ENCODE data around the gene EIF4G2.

The EIF4G2 gene

DNA sequence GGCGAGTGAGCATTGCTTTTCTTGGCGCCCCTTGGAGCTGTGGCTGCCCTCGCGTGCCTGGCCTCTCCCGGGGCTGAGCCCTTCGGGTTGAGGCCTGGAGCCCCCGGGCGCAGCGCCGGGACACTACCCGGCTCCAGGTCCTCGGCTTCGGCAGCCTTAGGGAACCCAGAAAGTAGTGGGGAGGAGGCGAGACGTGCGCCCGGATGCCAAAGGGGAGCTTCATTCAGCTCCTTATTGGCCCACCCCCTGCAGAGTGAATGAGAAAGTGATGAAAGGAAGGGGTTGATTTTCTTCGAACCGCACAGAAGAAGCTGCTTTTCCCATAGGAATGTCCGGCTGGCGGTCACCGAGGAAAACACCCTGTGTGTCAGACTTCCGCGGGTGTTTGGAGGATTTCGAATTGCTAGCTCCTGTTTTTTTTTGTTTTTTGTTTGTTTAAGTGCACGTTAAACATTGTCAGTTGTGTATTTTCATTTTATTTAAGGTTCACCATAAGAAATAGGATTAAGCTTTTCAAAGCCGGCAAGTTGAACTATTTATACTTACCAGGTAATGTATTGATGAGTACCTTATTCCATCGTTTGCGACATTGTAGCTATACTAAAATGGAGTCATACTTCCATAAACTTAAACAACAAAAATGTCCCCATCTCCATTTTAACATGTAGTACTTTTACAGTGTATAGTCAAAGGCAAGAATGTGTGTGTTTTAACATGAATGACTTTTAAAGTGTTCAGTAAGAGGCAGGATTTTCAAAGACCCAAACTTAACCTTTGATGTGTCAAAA, 841 bp upstream of the EIF4G2 start:
- peaks cover 41% of the 10 kb centered on the region for H3K79me2 ChIP-seq (ENCODE audit: control insufficient read depth, insufficient read depth, low read length, unreplicated experiment)
- peak overlapping the region; percentile 70 for H2AFZ ChIP-seq (ENCODE audit: low read length, unreplicated experiment)

DNA sequence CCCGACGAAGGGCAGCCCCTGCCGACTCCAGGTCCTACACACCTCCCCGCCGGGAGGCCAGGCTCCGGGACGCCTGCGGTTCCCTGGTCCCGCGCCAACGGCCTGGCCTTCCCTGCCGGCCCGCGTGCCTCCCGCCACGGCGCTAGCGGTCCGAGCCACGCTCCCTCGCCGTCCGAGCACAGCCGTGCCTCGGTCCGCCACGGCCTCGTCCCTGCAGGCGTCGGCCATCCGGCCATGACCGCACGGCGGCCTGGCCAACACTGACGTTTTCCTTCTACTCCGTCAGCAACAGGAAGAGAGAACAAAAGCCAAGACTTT, 532 bp downstream of the EIF4G2 start:
- Histone ChIP-seq H3K27me3 (ENCODE audit: insufficient read depth, low read length) (no peaks in the 10 kb centered on the region), H3K27ac (ENCODE audit: low read depth, low read length) (peak overlapping the region; percentile 92), H3K79me2 (ENCODE audit: control insufficient read depth, insufficient read depth, low read length, unreplicated experiment) (peaks cover 55% of the 10 kb centered on the region), H3K36me3 (ENCODE audit: insufficient read depth, low read length) (peaks cover 44% of the 10 kb centered on the region), H2AFZ (ENCODE audit: low read length, unreplicated experiment) (no peak overlapping the region), H3K4me3 (ENCODE audit: low read depth, low read length) (peak overlapping the region; percentile 98), H3K4me1 (ENCODE audit: control insufficient read depth, insufficient read depth, low read length, unreplicated experiment) (peaks cover 42% of the 10 kb centered on the region)

More for the DNA sequence above, 841 bp upstream of the EIF4G2 start:
- Histone ChIP-seq H3K4me1 (ENCODE audit: control insufficient read depth, insufficient read depth, low read length, unreplicated experiment) (peaks cover 30% of the 10 kb centered on the region), H3K27me3 (ENCODE audit: insufficient read depth, low read length) (no peaks in the 10 kb centered on the region), H3K4me3 (ENCODE audit: low read depth, low read length) (peak overlapping the region; percentile 98), H3K36me3 (ENCODE audit: insufficient read depth, low read length) (peaks cover 31% of the 10 kb centered on the region), H3K27ac (ENCODE audit: low read depth, low read length) (peak overlapping the region; percentile 92)

DNA sequence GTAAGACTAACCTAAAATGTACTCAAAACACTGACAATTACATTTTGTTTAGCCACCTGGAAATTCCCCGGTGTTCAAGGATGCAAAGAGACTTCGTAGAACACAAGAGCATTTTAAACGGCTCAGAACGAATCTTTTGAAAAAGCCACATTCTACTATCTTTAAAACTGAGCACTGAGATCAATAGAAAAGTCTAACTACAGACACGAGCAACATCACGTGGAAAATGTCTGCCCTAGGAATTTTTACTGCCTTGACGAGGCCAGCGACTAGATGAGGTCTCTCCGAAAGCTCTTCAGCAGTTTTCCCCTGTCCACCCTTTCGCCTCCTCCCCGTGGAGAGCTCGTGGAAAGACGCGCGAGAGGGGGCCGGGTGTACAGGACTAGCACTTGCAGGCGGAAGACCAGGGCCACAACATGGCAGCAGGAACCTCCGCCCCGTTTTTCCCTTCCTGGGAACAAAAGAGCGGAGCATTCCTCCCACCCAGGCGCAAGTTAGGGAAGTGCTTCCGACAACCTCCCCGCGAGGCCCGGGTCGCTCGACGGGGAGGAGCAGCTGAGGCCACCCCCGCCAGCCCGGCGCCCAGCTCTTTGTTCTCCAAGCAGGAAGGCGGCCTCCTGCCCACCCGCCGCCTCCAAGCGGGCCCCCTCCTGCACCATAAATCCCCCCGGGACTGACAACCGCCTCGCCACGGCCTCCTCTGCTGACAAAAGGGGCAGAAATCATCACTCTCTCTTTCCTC, 1.1 kb downstream of the EIF4G2 start:
- H3K27ac ChIP-seq (ENCODE audit: low read depth, low read length) = peak overlapping the region; percentile 92
- peak overlapping the region; percentile 98 for H3K4me3 ChIP-seq (ENCODE audit: low read depth, low read length)
- H3K4me1 ChIP-seq (ENCODE audit: control insufficient read depth, insufficient read depth, low read length, unreplicated experiment) = peaks cover 43% of the 10 kb centered on the region
- H3K79me2 ChIP-seq (ENCODE audit: control insufficient read depth, insufficient read depth, low read length, unreplicated experiment) = peaks cover 56% of the 10 kb centered on the region
- no peaks in the 10 kb centered on the region for H3K27me3 ChIP-seq (ENCODE audit: insufficient read depth, low read length)
- H3K36me3 ChIP-seq (ENCODE audit: insufficient read depth, low read length) = peaks cover 48% of the 10 kb centered on the region
- no peak overlapping the region for H2AFZ ChIP-seq (ENCODE audit: low read length, unreplicated experiment)

DNA sequence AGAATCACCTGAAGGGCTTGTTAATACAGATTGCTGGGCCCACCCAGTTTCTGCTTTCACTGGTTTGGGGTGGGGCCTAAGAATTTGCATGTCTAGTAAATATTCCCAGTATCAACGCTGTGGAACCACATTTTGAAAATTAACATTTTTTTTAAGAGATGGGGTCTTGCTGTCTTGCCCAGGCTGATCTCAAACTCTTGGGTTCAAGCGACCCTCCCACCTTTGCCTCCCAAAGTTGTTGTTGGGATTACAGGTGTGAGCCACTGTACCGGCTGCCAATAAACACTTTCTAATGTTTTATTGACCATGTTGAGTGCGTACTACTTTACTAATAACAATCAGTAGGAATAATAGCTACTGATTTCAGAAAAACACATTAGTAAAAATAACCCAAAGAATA, 2.5 kb downstream of the EIF4G2 start:
- Histone ChIP-seq H3K4me3 (ENCODE audit: low read depth, low read length) (peak overlapping the region; percentile 98), H2AFZ (ENCODE audit: low read length, unreplicated experiment) (no peak overlapping the region), H3K27ac (ENCODE audit: low read depth, low read length) (no peak overlapping the region), H3K36me3 (ENCODE audit: insufficient read depth, low read length) (peaks cover 63% of the 10 kb centered on the region), H3K79me2 (ENCODE audit: control insufficient read depth, insufficient read depth, low read length, unreplicated experiment) (peaks cover 61% of the 10 kb centered on the region), H3K4me1 (ENCODE audit: control insufficient read depth, insufficient read depth, low read length, unreplicated experiment) (peaks cover 43% of the 10 kb centered on the region), H3K27me3 (ENCODE audit: insufficient read depth, low read length) (no peaks in the 10 kb centered on the region)

DNA sequence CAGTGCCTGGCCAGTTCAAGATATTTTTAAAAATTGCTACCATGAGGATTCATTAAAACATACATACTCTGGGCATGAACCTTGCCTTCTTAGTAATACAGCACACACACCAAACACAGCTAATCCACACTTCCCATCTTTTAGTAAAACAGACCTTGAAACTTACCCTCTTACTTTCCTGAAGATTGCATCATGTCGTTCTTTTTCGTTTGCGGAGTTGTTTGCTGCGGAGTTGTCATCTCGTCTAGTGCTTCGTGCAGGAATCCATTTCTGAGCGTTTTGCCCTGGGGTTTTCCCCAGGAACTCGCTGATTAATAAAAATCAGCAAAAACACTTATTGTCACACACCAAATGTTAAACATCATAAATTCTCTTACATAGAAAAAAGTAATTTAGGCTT, 3.0 kb downstream of the EIF4G2 start:
- Histone ChIP-seq H3K27ac (ENCODE audit: low read depth, low read length) (no peak overlapping the region), H3K36me3 (ENCODE audit: insufficient read depth, low read length) (peaks cover 67% of the 10 kb centered on the region), H3K4me1 (ENCODE audit: control insufficient read depth, insufficient read depth, low read length, unreplicated experiment) (peaks cover 43% of the 10 kb centered on the region), H3K4me3 (ENCODE audit: low read depth, low read length) (peak overlapping the region; percentile 98), H2AFZ (ENCODE audit: low read length, unreplicated experiment) (no peak overlapping the region), H3K27me3 (ENCODE audit: insufficient read depth, low read length) (no peaks in the 10 kb centered on the region), H3K79me2 (ENCODE audit: control insufficient read depth, insufficient read depth, low read length, unreplicated experiment) (peaks cover 61% of the 10 kb centered on the region)

DNA sequence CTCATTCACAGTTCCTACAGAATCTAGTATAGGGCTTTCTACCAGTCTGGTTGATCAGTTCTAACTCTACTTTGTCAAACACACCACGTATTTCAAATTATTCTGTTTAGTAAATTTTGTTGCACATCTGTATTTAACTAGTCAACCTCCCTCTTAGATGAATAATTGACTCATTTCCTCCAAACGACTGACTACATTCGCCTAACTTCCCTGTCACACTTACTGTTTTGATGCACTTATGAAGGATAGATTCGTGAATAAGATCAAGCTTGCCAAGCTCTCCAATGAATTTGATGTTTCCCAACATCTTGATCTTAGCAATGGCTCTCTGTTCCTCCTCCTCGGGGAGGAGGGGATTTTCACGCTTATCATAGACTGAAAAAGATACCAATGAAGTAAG, 5.0 kb downstream of the EIF4G2 start:
- Histone ChIP-seq H3K27ac (ENCODE audit: low read depth, low read length) (no peak overlapping the region), H3K4me1 (ENCODE audit: control insufficient read depth, insufficient read depth, low read length, unreplicated experiment) (peaks cover 37% of the 10 kb centered on the region), H3K27me3 (ENCODE audit: insufficient read depth, low read length) (no peaks in the 10 kb centered on the region), H2AFZ (ENCODE audit: low read length, unreplicated experiment) (no peak overlapping the region), H3K4me3 (ENCODE audit: low read depth, low read length) (no peak overlapping the region), H3K36me3 (ENCODE audit: insufficient read depth, low read length) (peaks cover 87% of the 10 kb centered on the region), H3K79me2 (ENCODE audit: control insufficient read depth, insufficient read depth, low read length, unreplicated experiment) (peaks cover 61% of the 10 kb centered on the region)

DNA sequence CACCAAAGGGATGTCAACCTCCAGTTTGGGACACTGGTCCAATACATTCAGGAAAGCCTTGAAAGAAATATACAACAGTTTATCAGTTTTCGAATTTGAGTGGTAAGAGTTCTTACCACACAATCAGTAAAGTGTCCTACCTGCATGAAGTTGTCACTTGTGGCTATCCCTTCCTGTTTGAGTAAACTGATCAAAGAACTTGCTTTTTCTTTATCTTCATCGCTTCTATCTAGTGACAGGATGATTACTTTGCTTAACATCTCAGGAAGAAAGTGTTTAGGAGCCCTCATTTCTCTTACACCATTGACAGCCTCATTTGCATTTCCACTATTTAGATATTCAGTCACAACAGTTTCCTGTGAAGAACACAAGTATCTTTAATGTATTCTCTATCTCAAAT, 8.4 kb downstream of the EIF4G2 start:
- Histone ChIP-seq H3K27ac (ENCODE audit: low read depth, low read length) (no peak overlapping the region), H3K27me3 (ENCODE audit: insufficient read depth, low read length) (no peaks in the 10 kb centered on the region), H3K4me1 (ENCODE audit: control insufficient read depth, insufficient read depth, low read length, unreplicated experiment) (peaks cover 20% of the 10 kb centered on the region), H3K4me3 (ENCODE audit: low read depth, low read length) (no peak overlapping the region), H3K36me3 (ENCODE audit: insufficient read depth, low read length) (peaks cover 82% of the 10 kb centered on the region), H2AFZ (ENCODE audit: low read length, unreplicated experiment) (no peak overlapping the region), H3K79me2 (ENCODE audit: control insufficient read depth, insufficient read depth, low read length, unreplicated experiment) (peaks cover 28% of the 10 kb centered on the region)

DNA sequence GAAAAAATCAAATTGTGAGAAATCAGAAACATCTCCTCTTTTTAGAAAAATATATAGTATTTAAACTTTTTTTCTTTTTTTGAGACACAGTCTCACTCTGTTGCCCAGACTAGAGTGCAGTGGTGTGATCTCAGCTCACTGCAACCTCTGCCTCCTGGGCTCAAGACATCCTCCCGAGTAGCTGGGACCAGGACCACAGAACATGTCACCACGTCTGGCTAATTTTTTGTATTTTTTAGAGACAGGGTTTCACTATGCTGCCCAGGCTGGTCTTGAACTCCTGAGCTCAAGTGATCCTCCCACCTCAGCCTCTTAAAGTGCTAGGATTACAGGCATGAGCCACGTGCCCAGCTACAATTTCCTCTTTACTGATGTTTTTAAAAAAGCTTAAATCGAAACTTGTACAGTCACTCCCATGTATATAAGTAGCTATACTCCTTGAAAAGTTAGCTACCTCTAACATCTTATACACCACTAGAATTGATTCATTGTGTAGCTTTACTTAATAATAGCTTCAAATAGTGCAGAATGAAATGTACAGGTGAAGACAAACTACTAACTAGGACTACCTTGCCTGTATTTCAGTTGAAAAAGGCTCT, 10.3 kb downstream of the EIF4G2 start:
- Histone ChIP-seq H2AFZ (ENCODE audit: low read length, unreplicated experiment) (no peak overlapping the region), H3K79me2 (ENCODE audit: control insufficient read depth, insufficient read depth, low read length, unreplicated experiment) (peaks cover 9% of the 10 kb centered on the region), H3K4me3 (ENCODE audit: low read depth, low read length) (no peak overlapping the region), H3K27ac (ENCODE audit: low read depth, low read length) (no peak overlapping the region), H3K4me1 (ENCODE audit: control insufficient read depth, insufficient read depth, low read length, unreplicated experiment) (peaks cover 3% of the 10 kb centered on the region), H3K36me3 (ENCODE audit: insufficient read depth, low read length) (peaks cover 64% of the 10 kb centered on the region), H3K27me3 (ENCODE audit: insufficient read depth, low read length) (no peaks in the 10 kb centered on the region)

DNA sequence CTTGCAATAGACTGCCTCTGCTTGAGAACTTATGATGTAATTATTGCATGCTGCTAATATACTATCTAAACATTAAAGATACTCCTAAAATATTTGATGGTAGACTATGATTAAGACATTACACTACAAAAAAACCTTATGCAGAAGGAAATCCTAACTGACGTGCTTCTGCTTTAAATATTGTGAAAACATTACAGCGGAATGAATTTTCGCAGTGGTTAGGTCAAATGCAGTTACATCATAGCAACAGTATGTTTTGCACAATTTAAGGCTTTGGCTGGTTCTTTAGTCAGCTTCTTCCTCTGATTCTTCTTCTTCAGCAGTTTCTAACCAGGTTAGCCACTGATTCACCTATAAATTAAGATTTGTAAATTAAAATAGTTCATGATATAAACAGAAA, 11.2 kb downstream of the EIF4G2 start:
- Histone ChIP-seq H3K27ac (ENCODE audit: low read depth, low read length) (no peak overlapping the region), H3K4me3 (ENCODE audit: low read depth, low read length) (no peak overlapping the region), H3K36me3 (ENCODE audit: insufficient read depth, low read length) (peaks cover 56% of the 10 kb centered on the region), H3K79me2 (ENCODE audit: control insufficient read depth, insufficient read depth, low read length, unreplicated experiment) (peaks cover 5% of the 10 kb centered on the region), H2AFZ (ENCODE audit: low read length, unreplicated experiment) (no peak overlapping the region), H3K4me1 (ENCODE audit: control insufficient read depth, insufficient read depth, low read length, unreplicated experiment) (no peaks in the 10 kb centered on the region), H3K27me3 (ENCODE audit: insufficient read depth, low read length) (no peaks in the 10 kb centered on the region)

DNA sequence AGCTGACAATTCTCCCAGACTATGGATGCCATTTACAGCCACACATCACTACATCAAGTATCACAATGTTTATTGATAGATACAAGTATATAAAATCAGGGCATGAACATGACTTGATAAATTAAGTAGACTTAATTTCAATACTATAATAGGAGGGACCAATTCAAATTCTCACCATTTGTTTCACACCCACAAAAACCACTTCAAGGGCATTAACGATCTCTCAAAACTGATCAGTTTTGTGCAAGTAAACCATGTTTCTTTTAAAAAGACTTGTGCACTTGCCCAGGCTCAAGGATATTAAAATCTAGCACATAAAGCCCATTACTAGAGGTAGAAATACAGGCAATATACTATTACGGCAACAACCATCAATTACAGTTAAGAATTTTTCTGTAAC, 11.7 kb downstream of the EIF4G2 start:
- Histone ChIP-seq H3K27ac (ENCODE audit: low read depth, low read length) (no peak overlapping the region), H2AFZ (ENCODE audit: low read length, unreplicated experiment) (no peak overlapping the region), H3K27me3 (ENCODE audit: insufficient read depth, low read length) (no peaks in the 10 kb centered on the region), H3K4me1 (ENCODE audit: control insufficient read depth, insufficient read depth, low read length, unreplicated experiment) (no peaks in the 10 kb centered on the region), H3K36me3 (ENCODE audit: insufficient read depth, low read length) (peaks cover 51% of the 10 kb centered on the region), H3K79me2 (ENCODE audit: control insufficient read depth, insufficient read depth, low read length, unreplicated experiment) (peaks cover 5% of the 10 kb centered on the region), H3K4me3 (ENCODE audit: low read depth, low read length) (no peak overlapping the region)

Measured in ACC112 (cell line).